Fibroblast of peridontal ligament (primary cell): ENCODE results near the gene ANKZF1.

ENCODE experiments used
- DNase-seq: peaks from one replicate; pipeline ENCODE4 v3.0.0-alpha.2; 2010; ENCODE audit errors: extremely low read depth

The ANKZF1 gene

DNA sequence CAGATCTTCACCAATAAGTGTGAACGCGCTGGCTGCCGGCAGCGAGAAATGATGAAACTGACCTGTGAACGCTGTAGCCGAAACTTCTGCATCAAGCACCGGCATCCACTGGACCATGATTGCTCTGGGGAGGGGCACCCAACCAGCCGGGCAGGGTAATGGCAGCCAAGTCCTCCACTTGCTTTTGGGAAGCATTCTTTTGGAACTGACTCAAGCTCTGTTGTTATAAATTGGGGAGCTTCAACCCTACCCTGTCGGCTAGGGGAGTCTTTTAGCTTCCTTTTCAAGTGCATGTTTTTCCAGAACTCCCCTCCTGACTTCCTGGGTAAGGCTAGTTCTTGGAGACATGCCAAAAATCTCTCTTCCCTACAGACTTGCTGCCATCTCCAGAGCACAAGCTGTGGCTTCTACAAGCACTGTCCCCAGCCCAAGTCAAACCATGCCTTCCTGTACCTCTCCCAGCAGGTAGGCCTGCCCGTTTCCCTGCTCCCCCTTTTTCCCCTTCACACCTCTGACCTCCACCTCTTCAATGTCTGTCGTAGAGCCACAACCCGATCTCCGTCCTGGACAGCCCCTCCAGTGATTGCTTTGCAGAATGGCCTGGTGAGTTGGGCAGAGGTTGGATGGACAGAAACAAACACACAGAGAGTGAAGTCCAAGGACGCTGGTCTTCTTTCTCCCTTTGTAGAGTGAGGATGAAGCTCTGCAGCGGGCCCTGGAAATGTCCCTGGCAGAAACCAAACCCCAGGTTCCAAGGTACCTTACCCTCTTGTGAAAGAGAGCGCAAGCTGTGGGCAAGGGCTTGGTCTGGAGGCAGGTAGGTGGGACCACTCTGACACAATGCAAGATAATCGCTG, 21.5 kb upstream of the ANKZF1 start:
- DNase-seq: peak; percentile 59

GRCh38 chr2:219209236-219210195, 20.1 kb upstream of the ANKZF1 start:
- no peak for DNase-seq

GRCh38 chr2:219210196-219210885, 19.3 kb upstream of the ANKZF1 start:
- DNase-seq: no peak

DNA sequence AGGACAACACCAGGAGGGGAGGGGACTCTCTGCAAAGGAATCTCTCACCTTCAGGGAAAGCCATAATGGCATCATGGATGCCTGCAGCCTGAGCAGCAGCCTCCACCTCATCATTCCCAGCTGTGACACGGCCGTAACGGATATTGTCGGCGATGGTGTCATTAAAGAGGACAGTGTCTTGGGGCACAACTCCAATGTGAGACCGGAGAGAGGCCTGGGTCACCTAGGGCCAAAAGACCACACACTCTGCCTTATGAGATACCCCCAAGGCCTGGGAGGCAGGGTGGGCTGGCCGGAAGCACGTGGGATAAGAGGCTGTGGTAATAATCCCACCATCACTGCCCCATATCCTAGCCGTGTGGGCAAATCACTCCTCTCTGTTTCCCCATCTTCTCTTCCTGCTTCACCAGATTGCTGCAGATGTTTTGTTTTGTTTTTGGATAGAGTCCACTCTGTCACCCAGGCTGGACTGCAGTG, 18.7 kb upstream of the ANKZF1 start:
- no peak for DNase-seq

DNA sequence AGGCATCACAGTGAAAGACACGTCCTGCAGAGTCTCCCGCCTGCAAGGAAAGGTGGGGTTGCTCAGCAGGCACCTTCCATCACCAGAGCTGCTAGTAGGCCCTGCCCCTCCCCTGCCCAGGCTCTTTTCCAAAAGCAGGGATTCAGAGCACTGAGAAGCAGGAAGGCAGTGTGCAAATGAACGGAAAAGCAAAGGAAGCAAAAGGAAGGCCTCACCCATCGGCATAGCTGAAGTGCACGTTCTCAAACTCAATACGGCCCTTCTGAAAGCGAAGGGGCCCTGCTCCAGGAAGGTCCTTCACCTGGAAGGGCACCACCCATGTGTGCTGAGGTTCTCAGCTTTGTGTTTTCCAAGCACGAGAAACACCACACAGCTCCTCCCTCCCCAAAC, 16.6 kb upstream of the ANKZF1 start:
- no peak for DNase-seq

DNA sequence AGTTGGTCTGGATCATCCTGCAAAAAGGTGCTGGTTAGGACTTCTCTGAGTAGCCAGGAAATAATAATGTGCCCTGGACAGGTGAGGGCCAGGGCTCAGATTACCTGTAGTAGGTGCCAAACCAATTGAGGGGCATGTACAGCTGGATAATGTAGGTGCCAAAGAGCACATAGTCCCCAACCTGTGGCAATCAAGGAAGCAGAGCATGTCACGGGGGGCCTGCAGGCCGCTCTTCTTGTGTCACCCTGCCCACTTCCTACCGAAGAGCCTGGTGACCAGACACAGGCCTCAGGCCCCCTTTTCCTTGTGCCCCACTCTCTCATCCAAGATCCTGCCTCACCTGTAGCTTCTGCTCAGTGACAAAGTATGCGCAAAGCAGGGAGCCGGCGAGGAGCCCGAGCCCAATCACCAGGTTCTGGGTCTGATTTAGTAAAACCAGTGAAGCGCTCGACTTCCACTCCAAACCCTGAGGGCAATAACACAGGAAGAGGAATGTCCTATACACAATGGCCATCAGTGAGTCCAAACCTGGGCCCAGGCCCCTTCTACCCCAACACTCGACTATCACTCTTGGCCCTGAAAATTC, 16.0 kb upstream of the ANKZF1 start:
- DNase-seq: no peak

GRCh38 chr2:219214141-219214540, 15.5 kb upstream of the ANKZF1 start:
- DNase-seq: no peak

- DNase-seq: no peak
Observed at GRCh38 chr2:219214786-219215185, 14.8 kb upstream of the ANKZF1 start.

DNA sequence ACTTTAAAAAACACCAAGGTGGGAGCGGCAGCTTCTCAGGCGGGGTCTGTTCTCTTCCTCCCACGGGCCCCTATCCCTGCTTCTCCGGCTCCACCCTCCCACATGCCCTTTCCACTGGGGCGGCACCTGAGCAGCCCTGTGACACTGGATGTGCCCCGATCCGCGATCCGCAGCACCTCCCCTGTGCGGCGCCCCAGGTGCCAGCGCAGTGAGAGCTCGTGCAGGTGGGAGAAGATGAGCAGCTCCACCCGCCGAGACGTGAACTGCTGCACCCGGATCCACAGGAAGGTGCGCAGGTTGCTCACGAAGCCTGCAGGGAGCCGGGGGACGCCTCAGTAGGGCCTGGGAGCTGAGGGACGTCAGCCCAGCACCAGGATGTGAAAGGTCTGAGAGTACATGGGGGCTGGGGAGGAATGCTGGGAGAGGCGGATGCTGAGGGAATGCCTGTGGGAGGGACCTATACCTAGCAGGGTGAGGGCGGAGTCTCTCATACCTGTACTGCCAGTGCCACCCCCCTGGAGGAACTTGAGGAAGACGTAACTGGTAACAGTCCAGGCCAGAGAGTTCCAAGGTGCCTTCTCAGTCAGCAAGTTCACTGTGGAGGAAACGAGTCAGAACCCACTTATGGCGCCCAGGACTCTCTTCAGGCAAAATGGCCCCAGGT, 13.6 kb upstream of the ANKZF1 start:
- DNase-seq: no peak

GRCh38 chr2:219216535-219216915, 13.1 kb upstream of the ANKZF1 start:
- no peak for DNase-seq

- DNase-seq: no peak
Observed at GRCh38 chr2:219218217-219218731, 11.3 kb upstream of the ANKZF1 start.

DNA sequence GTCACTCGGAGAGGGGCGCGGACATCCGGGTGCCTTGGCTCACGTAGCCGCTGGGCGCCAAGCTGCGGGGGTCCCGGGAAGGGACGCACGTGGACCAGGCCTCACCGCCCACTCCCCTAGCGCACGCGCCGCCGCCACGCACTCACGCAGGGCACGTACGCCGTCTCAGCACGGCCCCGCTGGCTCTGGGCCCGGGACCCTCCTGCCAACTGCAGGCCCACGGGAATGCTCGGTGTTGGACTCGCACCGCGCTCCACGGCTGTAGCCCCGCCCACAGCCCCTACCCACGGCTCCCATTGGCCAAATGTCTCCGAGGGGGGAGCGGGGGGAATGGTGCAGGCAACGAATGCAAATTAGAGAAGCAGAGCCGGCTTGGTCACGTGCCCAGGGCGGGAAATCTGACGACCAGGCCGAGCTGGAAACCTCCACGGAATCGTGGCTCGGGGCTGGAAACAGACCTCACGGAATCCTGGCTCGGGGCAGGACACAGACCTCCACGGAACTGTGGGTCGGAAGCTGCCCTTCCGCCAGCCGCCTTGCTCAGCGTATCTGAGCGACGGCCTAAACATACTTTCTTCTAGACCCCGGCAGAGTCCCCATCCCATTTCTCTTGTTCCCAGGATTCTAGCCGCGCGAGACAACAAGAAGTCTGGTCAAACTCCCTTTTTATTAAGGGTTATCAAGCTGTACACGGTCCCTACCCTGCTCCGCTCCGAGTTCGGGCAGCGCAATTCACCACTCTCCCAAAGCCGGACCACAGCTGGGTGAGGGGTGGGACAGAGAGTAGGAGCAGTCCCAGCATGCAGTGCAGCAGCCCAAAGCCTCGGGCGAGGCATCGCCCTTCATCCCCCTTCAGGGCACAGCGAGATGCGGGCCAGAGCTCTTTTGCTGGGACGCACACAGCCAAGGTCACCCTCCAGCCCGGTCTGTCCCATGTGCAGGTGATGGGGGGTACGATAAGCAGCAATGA, 10.6 kb upstream of the ANKZF1 start, which contains the start of gene ABCB6:
ABCB6 (minus strand) TSS at position 227 of the 970 bp plus-strand sequence. CDS start 285 bp downstream, outside the sequence.
- peak; percentile 94 for DNase-seq

GRCh38 chr2:219219784-219220532, 9.6 kb upstream of the ANKZF1 start:
- DNase-seq: no peak

GRCh38 chr2:219220652-219221402, 8.8 kb upstream of the ANKZF1 start:
- DNase-seq: no peak

DNA sequence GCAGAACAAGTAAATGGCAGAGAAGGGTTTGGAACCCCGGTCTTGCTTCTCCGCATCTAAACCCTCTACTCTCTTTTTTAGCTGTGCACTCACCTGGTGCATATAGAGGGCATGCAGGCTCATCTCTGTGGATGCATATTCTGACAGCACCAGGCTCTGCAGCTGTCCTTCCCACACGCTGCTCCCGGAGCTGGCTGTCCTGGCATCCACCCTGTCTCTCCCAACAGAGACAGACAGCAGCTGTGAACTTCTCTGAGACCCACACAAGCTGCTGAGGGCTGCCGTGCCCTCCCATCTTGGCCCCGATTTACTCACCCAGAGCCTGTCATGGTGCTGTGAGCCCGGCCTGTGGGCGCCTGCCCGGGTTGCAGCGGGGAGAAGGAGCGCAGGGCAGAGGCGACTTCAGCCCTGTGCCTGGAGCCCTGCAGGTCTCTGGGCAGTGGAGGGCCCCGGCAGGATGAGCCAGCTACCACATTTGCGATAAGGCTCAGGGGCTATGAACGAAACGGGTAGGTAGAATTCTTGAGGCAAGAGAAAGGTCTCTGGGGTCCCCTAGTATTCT, 7.6 kb upstream of the ANKZF1 start:
- no peak for DNase-seq

DNA sequence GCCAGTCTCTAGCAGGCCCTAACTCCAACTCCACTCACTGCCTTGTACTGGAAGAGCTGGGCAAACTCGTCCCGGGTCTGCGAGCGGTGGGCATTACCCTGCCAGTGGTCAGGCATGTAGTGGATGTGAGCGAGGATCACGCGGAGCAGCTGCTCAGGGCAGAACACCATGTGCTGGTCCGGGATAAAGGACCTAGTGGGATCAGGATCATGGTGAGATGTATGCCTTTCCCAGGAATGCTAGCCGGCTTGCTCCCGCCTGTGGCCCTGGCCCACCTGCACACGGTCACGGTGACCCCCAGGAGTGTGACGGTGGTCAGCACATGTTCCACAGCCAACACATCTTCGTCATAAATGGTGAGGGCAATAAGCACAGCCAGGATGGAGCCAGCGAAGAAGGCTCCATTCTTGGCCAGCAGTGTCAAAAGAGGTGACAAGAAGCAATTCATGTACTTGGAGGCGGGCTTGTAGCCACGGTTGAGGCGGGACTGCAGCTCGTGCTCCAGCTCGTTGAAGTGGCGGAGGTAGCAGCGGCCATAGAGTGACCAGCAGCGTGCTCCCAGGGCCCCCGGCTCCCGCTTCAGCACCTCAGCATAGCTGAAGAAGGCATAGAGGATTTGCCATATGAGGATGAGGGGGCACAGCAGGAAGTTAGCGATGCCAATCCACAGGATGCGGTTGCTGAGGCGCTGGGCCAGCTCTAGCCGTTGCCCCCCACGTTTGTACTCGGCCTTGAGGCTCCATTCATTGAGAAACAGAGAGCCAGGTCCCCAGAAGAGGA, 5.6 kb upstream of the ANKZF1 start:
- no peak for DNase-seq

DNA sequence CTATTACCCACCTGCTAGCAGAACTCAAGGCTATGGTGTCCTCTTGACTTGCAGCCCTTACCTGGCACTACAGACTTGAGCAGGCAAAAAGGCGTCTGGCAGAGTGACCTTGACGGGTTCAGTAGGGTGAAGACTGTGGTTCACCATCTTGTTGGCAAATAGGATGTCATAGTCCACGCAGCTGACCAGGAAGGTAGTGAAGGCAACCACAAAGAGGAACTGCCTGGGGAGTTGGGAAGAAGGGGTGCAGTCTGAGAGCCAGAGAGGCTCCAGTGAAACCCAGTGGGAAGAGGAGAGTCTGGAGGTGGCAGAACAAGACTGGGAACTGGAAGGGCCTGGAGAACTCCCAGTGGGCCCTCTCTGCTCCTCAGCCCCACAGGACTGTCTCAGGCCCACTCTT, 4.3 kb upstream of the ANKZF1 start:
- DNase-seq: no peak
